Measurements from ENCODE around the gene GPS1.

The GPS1 gene

GRCh38 chr17:82073446-82073845 lies 21.7 kb downstream of the GPS1 start:
- no peak overlapping the region for H3K4me3 ChIP-seq (ENCODE audit: low read depth, low read length)
- no peak for TF ChIP-seq CTCF (IDR thresholded peaks at IDR 0.05; ENCODE audit: low read depth, low read length)

- TF ChIP-seq CTCF (IDR thresholded peaks at IDR 0.05; ENCODE audit: low read depth, low read length): no peak
- no peak overlapping the region for H3K4me3 ChIP-seq (ENCODE audit: low read depth, low read length)
Observed at GRCh38 chr17:82076018-82076784, 24.5 kb downstream of the GPS1 start.

GRCh38 chr17:82076785-82077591 lies 25.3 kb downstream of the GPS1 start:
- H3K4me3 ChIP-seq (ENCODE audit: low read depth, low read length): no peak overlapping the region
- no peak for TF ChIP-seq CTCF (IDR thresholded peaks at IDR 0.05; ENCODE audit: low read depth, low read length)

- H3K4me3 ChIP-seq (ENCODE audit: low read depth, low read length): no peak overlapping the region
- no peak for TF ChIP-seq CTCF (IDR thresholded peaks at IDR 0.05; ENCODE audit: low read depth, low read length)
Observed at GRCh38 chr17:82077617-82078358, 26.1 kb downstream of the GPS1 start.

GRCh38 chr17:82078433-82078832 lies 26.7 kb downstream of the GPS1 start:
- no peak for TF ChIP-seq CTCF (IDR thresholded peaks at IDR 0.05; ENCODE audit: low read depth, low read length)
- H3K4me3 ChIP-seq (ENCODE audit: low read depth, low read length): no peak overlapping the region

DNA sequence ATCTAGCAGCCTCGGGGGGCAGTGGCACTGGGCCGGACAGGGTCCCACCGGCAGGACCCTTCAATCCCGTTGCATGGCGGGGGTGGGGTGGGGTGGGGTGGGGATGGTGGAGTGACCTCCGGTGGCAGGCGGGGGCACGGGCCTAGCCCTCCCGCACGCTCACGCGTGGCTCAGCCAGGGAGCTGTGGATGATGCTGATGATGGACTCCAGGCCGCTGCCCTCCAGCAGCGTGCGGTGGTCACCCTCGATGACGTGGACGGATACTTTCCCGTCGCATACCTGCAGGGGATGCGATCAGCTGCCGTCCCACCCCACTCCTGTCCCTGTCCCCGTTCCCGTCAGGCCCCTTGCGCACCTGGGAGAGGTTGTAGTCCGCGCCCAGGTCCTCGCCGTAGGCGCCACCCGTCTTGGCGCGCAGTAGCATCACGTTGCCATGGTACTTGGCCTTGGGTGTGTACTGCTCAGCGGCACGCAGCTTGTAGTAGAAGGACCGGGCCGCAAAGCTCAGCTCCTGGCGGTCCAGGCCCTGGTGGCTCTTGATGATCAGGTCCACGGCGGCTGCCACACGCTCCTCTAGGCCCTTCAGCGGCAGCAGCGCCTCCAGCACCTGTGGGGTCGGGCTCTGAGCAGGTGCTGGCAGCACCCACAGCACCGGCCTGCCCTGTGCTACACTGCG lies 27.4 kb downstream of the GPS1 start:
- H3K4me3 ChIP-seq (ENCODE audit: low read depth, low read length): no peak overlapping the region
- TF ChIP-seq CTCF (IDR thresholded peaks at IDR 0.05; ENCODE audit: low read depth, low read length): no peak
